Measurements from ENCODE around the gene RBMY1J. TPM values are rescaled to one million over a fixed set of nuclear protein-coding genes. Genes with fewer than 3 reads are reported as not detected.
"Not testable (repeated sequence)": the region's sequence is repeated elsewhere in the genome, so short reads cannot be mapped to it uniquely, and the experiment has no call there.

Gene RBMY1J
- not detected for polyA plus RNA-seq (ENCODE audit: insufficient read length in 4 of 4)

DNA sequence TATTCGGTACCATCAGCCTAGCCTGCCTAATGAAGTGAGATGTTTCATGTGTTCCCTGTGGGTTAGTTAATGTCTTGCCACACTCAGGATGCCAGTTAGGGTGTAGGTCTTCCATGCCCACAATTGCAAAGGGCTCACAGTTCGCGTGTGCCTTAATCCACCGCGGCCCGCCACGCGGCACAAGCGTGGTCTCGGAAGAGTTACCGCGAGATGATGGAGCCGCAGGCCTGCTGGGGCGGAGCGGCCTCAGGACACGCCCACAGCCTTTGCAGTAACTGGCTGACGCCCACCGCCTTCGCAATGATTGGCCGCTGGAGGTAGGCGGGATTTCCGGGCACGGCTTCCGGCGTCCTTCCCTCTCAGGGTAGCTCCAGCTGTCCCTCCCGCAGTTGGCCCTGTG is at the start of gene RBMY1J:
Gene RBMY1J, plus strand, starts transcription at position 301 of the 400 bp plus-strand sequence. CDS start 2,038 bp downstream, outside the sequence.
- not testable (repeated sequence) for DNase-seq (ENCODE audit: low read depth in 4 of 4, low spot score in 2 of 4)

DNA sequence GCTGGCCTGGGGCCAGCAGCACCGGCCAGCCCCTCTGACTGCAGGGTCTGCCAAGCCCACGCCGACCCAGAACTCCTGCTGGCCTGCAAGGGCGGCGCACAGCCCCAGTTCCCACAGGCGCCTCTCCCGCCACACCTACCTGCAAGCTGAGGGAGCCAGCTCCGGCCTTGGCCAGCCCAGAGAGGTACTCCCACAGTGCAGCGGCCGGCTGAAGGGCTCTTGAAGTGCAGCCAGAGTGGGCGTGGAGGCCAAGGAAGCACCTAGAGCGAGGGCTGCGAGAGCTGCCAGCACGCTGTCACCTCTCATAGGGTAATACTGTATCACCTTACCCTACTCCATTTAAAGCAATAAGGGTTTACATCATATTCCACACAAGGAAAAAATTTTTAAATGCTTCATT is 35.8 kb upstream of the RBMY1J start:
- no peak for DNase-seq (ENCODE audit: low read depth in 4 of 4, low spot score in 2 of 4)

DNA sequence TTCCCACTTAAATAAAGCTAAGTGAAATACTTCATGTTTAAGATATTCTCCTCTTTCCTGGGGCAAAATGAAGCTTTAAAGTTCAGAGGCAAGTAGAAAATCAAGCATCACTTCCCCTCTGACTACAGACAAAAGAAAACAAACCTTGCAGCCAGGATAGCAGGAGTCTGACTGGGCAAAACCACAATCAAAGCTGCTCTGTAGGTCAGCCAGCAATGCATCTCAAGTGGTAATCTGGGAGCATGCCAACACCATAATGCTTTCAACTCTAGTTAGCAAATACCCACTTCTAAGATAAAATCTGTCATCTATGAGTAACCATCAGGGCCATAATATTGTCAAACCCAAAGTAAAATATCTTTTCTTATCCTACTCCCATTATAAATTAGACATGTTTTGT is 32.6 kb upstream of the RBMY1J start:
- DNase-seq (ENCODE audit: low read depth in 4 of 4, low spot score in 2 of 4): no peak

DNA sequence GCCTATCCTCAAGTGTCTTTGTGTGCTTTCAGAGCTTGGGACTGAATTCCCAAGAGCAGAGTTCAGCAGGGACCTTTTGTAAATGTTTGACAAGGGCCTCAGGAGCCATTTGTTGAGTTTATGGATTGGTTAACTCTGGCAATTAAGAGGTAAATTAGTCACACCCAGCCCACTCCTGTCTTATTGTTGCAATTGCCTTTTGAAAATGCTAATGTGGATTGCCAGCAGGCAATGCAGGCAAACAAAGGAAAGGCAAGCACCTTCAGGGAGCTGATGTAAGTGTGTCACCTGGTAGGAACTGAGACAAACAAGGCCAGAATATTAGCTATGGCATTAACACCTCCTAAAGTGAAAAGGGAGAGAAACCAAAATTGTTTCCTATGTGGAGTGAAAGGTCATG is 29.7 kb upstream of the RBMY1J start:
- DNase-seq (ENCODE audit: low read depth in 4 of 4, low spot score in 2 of 4): no peak

DNA sequence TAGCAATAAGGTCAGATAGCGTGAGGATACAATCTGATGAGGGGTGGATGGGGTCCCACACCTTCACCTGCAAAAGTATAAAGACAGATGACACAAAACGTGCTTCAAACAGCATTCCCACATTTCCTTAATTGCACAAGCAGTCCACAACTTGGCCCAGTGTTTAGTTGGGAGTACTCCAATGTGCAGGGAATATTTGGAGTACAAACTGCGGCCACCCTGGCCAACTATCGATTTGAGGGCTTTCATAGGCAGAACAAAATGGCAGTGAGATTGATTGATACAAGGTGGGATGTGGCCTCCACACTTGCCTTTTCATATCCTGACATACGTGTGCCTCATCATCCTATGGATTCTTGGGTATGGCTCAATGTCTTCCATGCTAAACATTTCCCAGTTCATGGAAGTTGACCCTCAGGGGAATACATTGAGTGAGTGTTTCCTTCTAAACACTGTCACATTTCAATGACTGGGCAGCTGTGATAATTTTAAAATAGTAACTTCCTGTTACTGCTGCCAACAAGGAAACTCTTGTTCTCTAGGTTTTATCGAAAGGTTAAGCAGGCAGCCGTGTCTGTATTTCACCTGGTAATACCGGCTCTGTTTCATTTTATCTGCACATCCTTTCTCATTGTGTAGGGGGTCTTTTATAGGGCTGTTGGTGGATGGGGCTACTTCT is 41.6 kb downstream of the RBMY1J start:
- not testable (repeated sequence) for DNase-seq (ENCODE audit: low read depth in 4 of 4, low spot score in 2 of 4)

DNA sequence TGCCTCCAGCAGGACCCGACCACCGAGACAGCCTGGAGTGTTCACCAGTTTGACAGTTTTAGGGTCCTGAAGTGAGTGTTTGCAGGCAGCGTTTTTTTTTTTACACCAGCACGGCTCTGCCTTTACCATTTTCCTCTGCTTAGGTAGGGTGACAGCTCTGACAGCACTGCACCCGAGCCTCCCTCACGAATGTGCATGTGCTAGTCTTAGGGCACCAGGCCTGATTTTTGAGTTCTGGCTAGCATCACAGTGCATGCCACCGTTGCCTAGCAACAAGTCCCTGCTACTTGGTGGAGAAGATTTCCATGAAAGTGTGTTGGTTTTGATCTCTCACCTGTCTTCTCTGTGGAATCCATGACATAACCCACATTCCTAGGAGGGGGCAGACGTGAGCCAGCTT is 52.3 kb downstream of the RBMY1J start:
- DNase-seq (ENCODE audit: low read depth in 4 of 4, low spot score in 2 of 4): not testable (repeated sequence)

DNA sequence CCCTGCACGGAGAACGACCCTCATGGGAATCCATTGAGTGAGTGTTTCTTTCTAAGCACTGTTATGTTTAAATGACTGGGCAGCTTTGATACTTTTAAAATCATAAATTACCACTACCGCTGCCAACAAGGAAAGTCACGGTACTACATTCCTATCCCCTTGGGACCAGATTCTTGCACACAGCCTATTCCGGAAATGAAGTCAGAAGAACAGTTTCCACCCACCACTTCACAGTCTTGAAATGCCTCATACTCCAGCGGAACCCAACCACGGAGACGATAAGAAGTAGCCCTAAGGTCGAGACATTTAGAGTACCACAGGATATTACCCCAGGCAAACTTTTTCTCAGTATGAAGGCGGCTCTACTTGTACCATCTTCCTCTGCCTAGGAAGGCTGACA is 58.8 kb downstream of the RBMY1J start:
- DNase-seq (ENCODE audit: low read depth in 4 of 4, low spot score in 2 of 4): not testable (repeated sequence)

Other genes starting within 250 kb of the RBMY1J start
- not detected for gene RBMY1F, start 220.5 kb upstream of the RBMY1J start, polyA plus RNA-seq (ENCODE audit: insufficient read length in 4 of 4)